SK-N-SH treated with all-trans-retinoic acid at 6 μM for 48 hours (cell line): Measurements from ENCODE around the gene ATRNL1.

Experiments used
- ATAC-seq: fragments of 200-7000 bp; cut with Tn5 transposase; 3 replicates; pipeline ENCODE4 v1.9.1; 2020; ENCODE audit warnings: mild to moderate bottlenecking, moderate library complexity
- BACH2 ChIP-seq: fragments of 250-450 bp; sonication (Bioruptor Pico); IDR thresholded peaks from 2 replicates; pipeline ENCODE4 v1.9.0; 2021; ENCODE audit warnings: mild to moderate bottlenecking, borderline replicate concordance
- CSRNP3 ChIP-seq: fragments of 250-450 bp; sonication (Bioruptor Pico); IDR thresholded peaks from 2 replicates; pipeline ENCODE4 v1.5.1; 2021; ENCODE audit warnings: mild to moderate bottlenecking, moderate library complexity
- ESRRG ChIP-seq: fragments of 250-450 bp; sonication (Bioruptor Pico); IDR thresholded peaks from 2 replicates; pipeline ENCODE4 v1.6.1; 2021; ENCODE audit warnings: mild to moderate bottlenecking
- ISL1 ChIP-seq: fragments of 250-450 bp; sonication (Bioruptor Pico); IDR thresholded peaks from 2 replicates; pipeline ENCODE4 v2.1.2; 2022; ENCODE audit warnings: mild to moderate bottlenecking, moderate library complexity
- PATZ1 ChIP-seq: fragments of 250-450 bp; sonication (Bioruptor Pico); IDR thresholded peaks from 2 replicates; pipeline ENCODE4 v1.8.0; 2020; ENCODE audit warnings: mild to moderate bottlenecking, moderate library complexity, borderline replicate concordance
- POU6F1 ChIP-seq: fragments of 250-450 bp; sonication (Bioruptor Pico); IDR thresholded peaks from 2 replicates; pipeline ENCODE4 v1.8.0; 2021; ENCODE audit warnings: low read depth, mild to moderate bottlenecking, moderate library complexity, borderline replicate concordance
- PPARA ChIP-seq: fragments of 250-450 bp; sonication (Bioruptor Pico); IDR thresholded peaks from 2 replicates; pipeline ENCODE4 v1.5.0; 2020; ENCODE audit warnings: mild to moderate bottlenecking, borderline replicate concordance
- SNAI2 ChIP-seq: fragments of 250-450 bp; sonication (Bioruptor Pico); IDR thresholded peaks from 2 replicates; pipeline ENCODE4 v1.5.0; 2020; ENCODE audit warnings: mild to moderate bottlenecking, moderate library complexity
- TCF4 ChIP-seq: fragments of 250-450 bp; sonication (Bioruptor Pico); IDR thresholded peaks from 2 replicates; pipeline ENCODE4 v1.8.0; 2021; ENCODE audit warnings: mild to moderate bottlenecking, moderate library complexity, borderline replicate concordance
- TOX ChIP-seq: fragments of 250-450 bp; sonication (Bioruptor Pico); IDR thresholded peaks from 2 replicates; pipeline ENCODE4 v1.8.0; 2021; ENCODE audit warnings: mild to moderate bottlenecking, moderate library complexity, borderline replicate concordance
- TSHZ2 ChIP-seq: fragments of 250-450 bp; sonication (Bioruptor Pico); IDR thresholded peaks from 2 replicates; pipeline ENCODE4 v1.5.0; 2020; ENCODE audit warnings: mild to moderate bottlenecking, moderate library complexity
- ZC3H10 ChIP-seq: fragments of 250-450 bp; sonication (Bioruptor Pico); IDR thresholded peaks from 2 replicates; pipeline ENCODE4 v1.5.1; 2021; ENCODE audit warnings: mild to moderate bottlenecking, moderate library complexity
- ZFP30 ChIP-seq: fragments of 450-650 bp; formaldehyde crosslinking; IDR thresholded peaks from 2 replicates; pipeline ENCODE4 v1.5.0; 2022; ENCODE audit warnings: mild to moderate bottlenecking, moderate library complexity
- ZNF565 ChIP-seq: fragments of 450-650 bp; formaldehyde crosslinking; conservative IDR thresholded peaks from 2 replicates; pipeline ENCODE4 v1.5.0; 2020; ENCODE audit warnings: low read depth, mild to moderate bottlenecking, moderate library complexity

ATRNL1 gene

GRCh38 chr10:115107830-115108229 is 14.7 kb downstream of the ATRNL1 start:
- no peak for ATAC-seq

GRCh38 chr10:115117301-115117700 is 24.1 kb downstream of the ATRNL1 start:
- ATAC-seq, result no peak
- TF ChIP-seq TSHZ2 (CRISPR knock-in tag) (peak; percentile 43; the same call in 1 of the 2 replicates), ISL1 (peak; percentile 16; the same call in 1 of the 2 replicates), BACH2 (CRISPR knock-in tag) (no peak), CSRNP3 (CRISPR knock-in tag) (no peak), TCF4 (CRISPR knock-in tag) (peak; percentile 73), TOX (CRISPR knock-in tag) (no peak), POU6F1 (CRISPR knock-in tag) (no peak), ZFP30 (no peak)

More at GRCh38 chr10:115107830-115108229, 14.7 kb downstream of the ATRNL1 start:
- TF ChIP-seq TCF4 (CRISPR knock-in tag), result no peak
- no peak for TF ChIP-seq TSHZ2 (CRISPR knock-in tag)
- no peak for TF ChIP-seq ZNF565 (CRISPR knock-in tag)
- TF ChIP-seq ZC3H10 (CRISPR knock-in tag), result no peak
- no peak for TF ChIP-seq ZFP30
- TF ChIP-seq PPARA (CRISPR knock-in tag), result no peak
- no peak for TF ChIP-seq CSRNP3 (CRISPR knock-in tag)
- no peak for TF ChIP-seq PATZ1

- TF ChIP-seq ZFP30 (no peak), SNAI2 (CRISPR knock-in tag) (no peak), ESRRG (CRISPR knock-in tag) (no peak), ZNF565 (CRISPR knock-in tag) (no peak), CSRNP3 (CRISPR knock-in tag) (no peak)
- no peak for ATAC-seq
Measured at GRCh38 chr10:115118346-115118745, 25.2 kb downstream of the ATRNL1 start.
